Esophagus mucosa (tissue), 1 donor: Measurements from ENCODE around the gene UROS. TPM values are rescaled to one million over a fixed set of nuclear protein-coding genes. Genes with fewer than 3 reads are reported as not detected.

ENCODE experiments used
- ATAC-seq: fragments of 200-7000 bp; cut with Tn5 transposase; one replicate; pipeline ENCODE4 v1.9.1; 2020
- total RNA-seq: library from RNA; stranded (reverse); gene quantifications from one replicate; pipeline ENCODE4 v1.2.4, GENCODE V29; 2023
- donor health status: DM: yes; HTN: yes; CAD: no.

UROS gene
- total RNA-seq, 1 donor from 2014 or later, result 31.6 TPM

DNA sequence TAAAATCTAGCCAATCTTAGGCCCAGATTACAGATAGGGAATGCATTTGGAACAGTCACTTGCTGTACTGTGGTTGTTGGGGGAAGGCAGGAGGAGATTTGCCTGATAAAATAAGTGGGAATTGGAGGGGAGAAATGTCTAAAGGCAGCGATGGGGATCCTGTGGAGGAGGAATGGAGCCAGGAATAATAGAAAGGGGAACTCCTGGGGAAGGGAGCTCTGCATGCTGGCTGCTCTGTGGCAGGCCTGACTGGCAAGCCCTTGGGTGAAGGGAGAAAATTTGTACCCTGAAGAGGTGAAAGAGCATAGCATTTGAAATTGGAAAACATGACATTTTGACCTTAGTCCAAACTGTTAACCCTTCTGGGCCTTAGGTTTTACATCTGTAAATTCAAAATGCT, 61.1 kb downstream of the UROS start:
- no peak for ATAC-seq

DNA sequence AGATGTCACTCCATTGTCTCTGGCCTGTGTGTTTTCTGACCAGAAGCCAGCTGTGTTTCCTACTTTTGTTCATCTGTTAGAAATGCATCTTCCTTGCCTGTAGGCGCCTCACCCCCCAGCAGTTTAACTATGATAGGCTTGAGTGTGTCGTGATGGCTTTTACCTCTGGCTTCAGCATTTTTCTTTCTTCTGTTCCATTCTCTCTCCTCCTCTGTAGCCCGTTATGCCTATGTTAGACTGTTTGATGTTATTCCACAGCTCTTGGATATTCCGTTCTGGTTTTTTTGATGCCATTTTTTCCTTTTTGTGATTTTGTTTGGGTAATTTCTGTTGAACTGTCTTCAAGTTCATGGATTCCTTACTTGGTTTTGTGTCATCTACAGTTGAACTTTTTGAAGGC, 65.3 kb downstream of the UROS start:
- no peak for ATAC-seq

DNA sequence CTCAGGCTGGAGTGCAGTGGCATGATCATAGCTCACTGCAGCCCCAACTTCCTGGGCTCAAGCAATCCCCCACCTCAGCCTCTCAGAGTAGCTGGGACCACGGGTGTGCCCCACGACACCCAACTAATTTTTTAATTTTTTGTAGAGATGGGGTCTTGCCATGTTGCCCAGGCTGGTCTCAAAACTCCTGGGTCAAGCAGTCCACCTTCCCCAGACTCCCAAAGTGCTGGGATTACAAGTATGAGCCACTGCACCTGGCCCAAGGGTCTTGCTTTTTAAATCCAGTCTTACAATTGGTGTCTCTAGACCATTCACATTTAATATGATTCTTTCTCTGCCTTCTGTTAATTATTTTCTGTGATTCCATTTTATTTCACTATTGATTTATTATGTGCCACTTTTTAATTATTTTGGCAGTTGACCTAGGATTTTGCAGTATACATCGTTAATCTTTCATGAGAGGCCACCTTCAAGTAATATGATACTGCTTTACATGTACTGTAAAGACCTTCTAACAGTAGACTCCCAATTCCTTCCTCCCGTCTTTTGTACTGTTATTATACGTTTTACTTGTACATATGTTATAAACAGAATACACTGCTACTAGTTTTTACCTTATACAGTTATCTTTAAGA, 66.1 kb downstream of the UROS start:
- ATAC-seq, result no peak

DNA sequence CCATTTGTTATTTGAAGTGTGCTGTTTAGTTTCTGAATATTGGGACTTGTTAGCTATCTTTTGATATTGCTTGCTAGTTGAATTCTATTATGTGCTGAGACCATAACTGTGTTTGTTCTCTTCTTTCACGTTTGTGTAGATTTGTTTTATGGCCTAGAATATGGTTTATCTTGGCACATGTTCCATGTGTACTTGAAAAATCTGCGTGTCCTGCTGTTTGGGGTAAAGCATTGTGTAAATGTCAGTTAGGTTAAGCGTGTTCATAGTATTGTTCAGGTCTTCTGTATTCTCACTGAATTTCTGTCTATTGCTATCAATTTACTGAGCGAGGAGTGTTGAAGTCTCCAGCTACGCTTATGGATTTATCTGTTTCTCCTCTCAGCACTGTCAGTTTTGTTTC, 66.9 kb downstream of the UROS start:
- no peak for ATAC-seq

DNA sequence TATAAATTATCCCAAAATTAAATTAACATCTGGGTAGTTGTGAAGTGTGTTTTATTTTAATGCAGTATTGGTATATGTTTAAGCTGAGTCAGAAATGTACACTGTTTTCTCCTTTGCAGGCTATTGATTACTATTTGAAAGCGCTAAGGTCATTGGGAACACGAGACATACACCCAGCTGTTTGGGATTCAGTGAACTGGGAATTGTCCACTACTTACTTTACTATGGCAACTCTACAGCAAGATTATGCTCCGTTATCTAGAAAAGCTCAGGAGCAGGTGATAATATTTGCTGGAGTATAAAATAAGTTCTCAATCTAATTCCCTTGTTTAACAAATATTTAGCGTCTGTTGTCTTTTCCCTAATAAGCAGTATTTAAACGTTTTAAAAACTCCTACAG, 75.6 kb downstream of the UROS start:
- ATAC-seq, result no peak

DNA sequence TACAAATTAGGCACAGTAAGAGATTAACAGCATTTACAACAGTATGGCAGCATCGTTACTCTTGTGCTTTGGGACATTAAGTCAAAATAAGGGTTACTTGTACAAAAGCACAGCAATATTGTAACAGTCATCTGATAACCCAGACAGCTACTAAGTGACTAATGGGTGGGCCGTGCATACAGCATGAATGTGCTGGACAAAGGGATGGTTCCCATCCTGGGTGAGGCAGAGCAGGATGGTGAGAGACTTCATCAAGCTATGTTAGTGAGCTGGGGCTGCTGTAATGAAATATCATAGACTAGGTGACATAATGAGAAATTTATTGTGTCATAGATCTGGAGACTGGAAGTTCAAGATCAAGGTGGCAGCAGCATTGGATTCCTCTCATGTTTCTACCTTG, 78.1 kb downstream of the UROS start:
- no peak for ATAC-seq

DNA sequence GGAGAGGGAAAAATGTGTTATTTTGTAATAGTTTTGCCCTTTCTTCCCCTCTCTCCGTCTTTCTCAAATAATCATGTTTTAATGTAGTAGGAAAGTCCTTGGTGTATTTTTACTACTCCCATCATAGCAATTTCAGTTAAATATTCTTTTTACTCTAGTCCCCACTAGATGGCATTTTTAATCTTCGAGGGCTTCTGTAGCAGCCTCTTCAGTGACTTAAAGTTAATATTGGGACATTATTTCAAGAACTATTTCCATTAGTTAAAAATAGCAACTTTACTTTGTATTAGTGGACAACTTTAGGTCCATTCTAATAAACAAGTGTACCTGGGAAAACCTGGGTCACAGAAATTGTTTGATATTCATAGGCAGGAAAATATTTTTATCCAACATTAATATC, 80.6 kb downstream of the UROS start:
- no peak for ATAC-seq

DNA sequence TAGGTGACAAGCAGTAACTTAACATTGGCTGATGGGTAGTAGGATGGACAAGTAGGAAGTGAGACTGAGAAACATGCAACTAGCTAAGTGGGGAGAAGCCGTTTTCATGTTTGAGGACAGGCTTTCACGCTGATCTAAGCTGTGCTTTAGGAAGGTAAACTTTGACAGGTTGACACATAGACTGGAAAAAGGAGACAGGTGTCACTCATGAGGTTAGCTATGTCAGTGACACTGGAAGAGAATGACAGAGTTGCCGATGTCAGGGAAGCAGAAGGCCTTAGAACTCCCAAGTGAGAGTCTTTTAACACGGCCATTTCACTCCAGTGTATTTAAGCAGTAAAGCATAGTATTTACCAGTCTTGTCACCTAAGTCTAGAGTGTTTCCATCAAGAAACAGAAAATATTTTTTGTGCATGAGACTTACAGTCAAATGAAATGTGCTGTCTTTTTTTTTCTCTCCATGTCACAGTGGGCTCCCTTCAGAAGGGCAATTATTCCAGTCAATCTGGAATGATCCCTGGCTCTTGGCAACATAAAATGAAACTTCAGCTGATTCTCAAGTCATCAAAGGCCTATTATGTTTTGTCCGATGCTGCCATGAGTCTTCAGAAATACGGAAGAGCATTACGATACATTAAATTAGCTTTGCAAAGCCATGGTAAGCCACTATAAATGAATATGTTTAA, 82.9 kb downstream of the UROS start:
- no peak for ATAC-seq

Other genes with a start within 250 kb of the UROS start
- not detected for gene TEX36, start 140.1 kb downstream of the UROS start, total RNA-seq
- gene EDRF1, start 103.5 kb downstream of the UROS start, total RNA-seq, result 8.3 TPM
- gene MMP21, start 47.4 kb downstream of the UROS start, total RNA-seq, result 0.08 TPM
- gene BCCIP, start 288 bp upstream of the UROS start, total RNA-seq, result 35.4 TPM
- 33.6 TPM for gene DHX32, start 58.0 kb upstream of the UROS start, total RNA-seq
- gene FANK1, start 73.3 kb upstream of the UROS start, total RNA-seq, result 3.2 TPM